Mesenchymal stem cell (in vitro differentiated cells and primary cell): ENCODE results near the gene MBNL3.

Experiments
- DNase-seq: peaks from one replicate; pipeline ENCODE4 v3.0.0-alpha.2; 2013
- H2AFZ ChIP-seq: one replicate; pipeline ENCODE4 v1.6.1; 2013; ENCODE audit warnings: low read depth, mild to moderate bottlenecking, control low read depth, inconsistent platforms, low read length, moderate library complexity
- H2AK5ac ChIP-seq: 2 replicates; pipeline ENCODE4 v1.6.1; 2013; ENCODE audit warnings: low read length, moderate library complexity, mild to moderate bottlenecking, inconsistent platforms; ENCODE audit not compliant: severe bottlenecking
- H2BK120ac ChIP-seq: one replicate; pipeline ENCODE4 v1.6.1; 2013; ENCODE audit warnings: low read depth, mild to moderate bottlenecking, inconsistent platforms, low read length, moderate library complexity
- H2BK12ac ChIP-seq, 2 experiments: one replicate each; pipeline ENCODE4 v1.6.1; 2013; ENCODE audit warnings: inconsistent platforms in 2 of 2, low read length in 2 of 2, mild to moderate bottlenecking in 2 of 2, moderate library complexity in 2 of 2, control low read depth in 1 of 2
- H2BK15ac ChIP-seq: one replicate; pipeline ENCODE4 v1.6.1; 2013; ENCODE audit warnings: mild to moderate bottlenecking, low read depth, inconsistent platforms; ENCODE audit not compliant: poor library complexity, severe bottlenecking
- H2BK5ac ChIP-seq: 2 replicates; pipeline ENCODE4 v1.6.1; 2013; ENCODE audit warnings: low read depth, mild to moderate bottlenecking, low read length, control low read depth, inconsistent platforms; ENCODE audit not compliant: poor library complexity, severe bottlenecking
- H3K14ac ChIP-seq, 2 experiments: one replicate each; pipeline ENCODE4 v1.6.1; 2013; ENCODE audit warnings: inconsistent platforms in 2 of 2, low read length in 2 of 2, control low read depth in 1 of 2, mild to moderate bottlenecking in 1 of 2, moderate library complexity in 1 of 2
- H3K18ac ChIP-seq, 2 experiments: one replicate each; pipeline ENCODE4 v1.6.1; 2013; ENCODE audit warnings: inconsistent platforms in 2 of 2, low read length in 2 of 2, control low read depth in 1 of 2, low read depth in 1 of 2, mild to moderate bottlenecking in 1 of 2
- H3K23ac ChIP-seq, 2 experiments: one replicate each; pipeline ENCODE4 v1.6.1; 2013; ENCODE audit warnings: inconsistent platforms in 2 of 2, low read length in 2 of 2, mild to moderate bottlenecking in 2 of 2, moderate library complexity in 2 of 2, control low read depth in 1 of 2
- H3K27ac ChIP-seq: 2 replicates; pipeline ENCODE4 v1.5.1; 2013; ENCODE audit warnings: mild to moderate bottlenecking, moderate library complexity, low read length, control low read depth, inconsistent platforms; ENCODE audit not compliant: poor library complexity, severe bottlenecking
- H3K27me3 ChIP-seq, 2 experiments: 2 replicates each; pipeline versions ENCODE4 v1.6.1 to v1.7.0; 2013; ENCODE audit warnings: low read length in 2 of 2, mild to moderate bottlenecking in 2 of 2, moderate library complexity in 2 of 2, control low read depth in 1 of 2, inconsistent platforms in 1 of 2; ENCODE audit not compliant: control insufficient read depth in 1 of 2, insufficient read depth in 1 of 2
- H3K36me3 ChIP-seq, 2 experiments: 2 replicates each; pipeline versions ENCODE4 v1.6.1 to v1.7.0; 2013; ENCODE audit warnings: low read length in 2 of 2, control low read depth in 1 of 2, inconsistent platforms in 1 of 2, low read depth in 1 of 2, mild to moderate bottlenecking in 1 of 2; ENCODE audit not compliant: insufficient read depth in 2 of 2, control insufficient read depth in 1 of 2
- H3K4ac ChIP-seq, 2 experiments: one replicate each; pipeline ENCODE4 v1.6.1; 2013; ENCODE audit warnings: inconsistent platforms in 2 of 2, low read length in 2 of 2, mild to moderate bottlenecking in 2 of 2, moderate library complexity in 2 of 2, control low read depth in 1 of 2, low read depth in 1 of 2
- H3K4me1 ChIP-seq: 2 replicates; pipeline ENCODE4 v1.6.1; 2013; ENCODE audit warnings: low read depth, low read length, control low read depth; ENCODE audit not compliant: control insufficient read depth, insufficient read depth
- H3K4me2 ChIP-seq: 2 replicates; pipeline ENCODE4 v1.6.1; 2013; ENCODE audit warnings: low read length, mild to moderate bottlenecking, inconsistent platforms; ENCODE audit not compliant: poor library complexity, severe bottlenecking
- H3K4me3 ChIP-seq, 2 experiments: 2 replicates each; pipeline versions ENCODE4 v1.5.1 to v1.7.0; 2013; ENCODE audit warnings: low read length in 2 of 2, mild to moderate bottlenecking in 2 of 2, control low read depth in 1 of 2, low read depth in 1 of 2; ENCODE audit not compliant: insufficient read depth in 1 of 2
- H3K79me1 ChIP-seq: replicated peaks from 2 replicates; pipeline ENCODE4 v1.6.1; 2013; ENCODE audit warnings: mild to moderate bottlenecking, control low read depth, low read length, inconsistent platforms; ENCODE audit not compliant: poor library complexity, severe bottlenecking
- H3K9ac ChIP-seq: 2 replicates; pipeline ENCODE4 v1.7.0; 2013; ENCODE audit warnings: mild to moderate bottlenecking, low read length, moderate library complexity
- H3K9me3 ChIP-seq: 2 replicates; pipeline ENCODE4 v1.7.0; 2013; ENCODE audit warnings: mild to moderate bottlenecking, low read length; ENCODE audit not compliant: control insufficient read depth
- H4K8ac ChIP-seq: one replicate; pipeline ENCODE4 v1.6.1; 2013; ENCODE audit warnings: inconsistent platforms, mild to moderate bottlenecking, low read length, moderate library complexity
- H4K91ac ChIP-seq: one replicate; pipeline ENCODE4 v1.6.1; 2013; ENCODE audit warnings: mild to moderate bottlenecking, low read length, inconsistent platforms
- WGBS: methylation state at CpG from one replicate; pipeline ENCODE4 v1.1.7; 2013; ENCODE audit warnings: mixed read lengths; 5-methylcytosine and 5-hydroxymethylcytosine counted together

MBNL3 gene

DNA sequence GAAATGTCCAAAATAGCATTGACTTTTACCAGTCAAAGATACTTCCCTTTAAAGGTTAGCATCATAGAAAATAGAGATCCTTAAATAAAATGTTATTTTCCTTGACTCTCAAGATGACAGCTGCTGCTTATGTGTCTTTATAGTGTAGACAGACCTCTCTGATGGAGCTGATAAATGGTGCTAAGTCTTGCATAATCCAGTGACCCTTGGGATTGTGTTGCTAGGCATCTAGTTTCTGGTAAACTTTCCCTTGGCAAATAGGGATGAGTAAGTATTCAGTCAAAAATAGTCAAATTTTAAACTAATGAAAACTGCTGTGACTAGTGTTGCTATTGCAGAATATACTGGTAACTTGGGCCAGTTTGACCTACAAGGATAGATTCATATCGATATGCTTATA lies 53.6 kb downstream of the MBNL3 start:
- Histone ChIP-seq H4K8ac (no peak overlapping the region), H3K4me3 (no peak overlapping the region), H4K91ac (no peak overlapping the region), H3K18ac (no peak overlapping the region), H3K9ac (no peak overlapping the region), H2AK5ac (no peak overlapping the region), H2BK120ac (no peak overlapping the region), H3K27ac (no peak overlapping the region), H3K27me3 (no peaks in the 10 kb centered on the region), H3K14ac (no peak overlapping the region), H3K36me3 (no peaks in the 10 kb centered on the region), H3K4me2 (no peak overlapping the region), H3K4ac (no peak overlapping the region), H2BK15ac (no peak overlapping the region), H3K9me3 (no peaks in the 10 kb centered on the region), H3K79me1 (no peaks in the 10 kb centered on the region), H3K4me1 (no peaks in the 10 kb centered on the region), H2AFZ (no peak overlapping the region), H2BK12ac (no peak overlapping the region), H2BK5ac (no peak overlapping the region), H3K23ac (no peak overlapping the region)
- WGBS, result no CpG with 5 or more reads among the region's 1 CpG
- DNase-seq, result peak; percentile 74

GRCh38 chrX:132433551-132433950 lies 55.3 kb downstream of the MBNL3 start:
- H2BK5ac ChIP-seq, result no peak overlapping the region
- no peak overlapping the region for H2BK120ac ChIP-seq
- no peak overlapping the region for H3K9ac ChIP-seq
- no peak overlapping the region for H2AK5ac ChIP-seq
- no peak for DNase-seq
- H3K4me2 ChIP-seq, result no peak overlapping the region
- no peak overlapping the region for H3K23ac ChIP-seq
- H3K18ac ChIP-seq, result no peak overlapping the region
- no peak overlapping the region for H3K4ac ChIP-seq
- H3K4me3 ChIP-seq, result no peak overlapping the region
- H3K79me1 ChIP-seq, result no peaks in the 10 kb centered on the region
- WGBS, result 88% methylated on average over 6 of the region's 6 CpGs
- H2BK12ac ChIP-seq, result no peak overlapping the region
- H3K27ac ChIP-seq, result no peak overlapping the region
- no peak overlapping the region for H2BK15ac ChIP-seq
- no peaks in the 10 kb centered on the region for H3K36me3 ChIP-seq
- H2AFZ ChIP-seq, result no peak overlapping the region
- H3K9me3 ChIP-seq, result no peaks in the 10 kb centered on the region
- no peaks in the 10 kb centered on the region for H3K4me1 ChIP-seq
- no peak overlapping the region for H3K14ac ChIP-seq
- peaks cover 0 to 2% of the 10 kb centered on the region in 2 experiments for H3K27me3 ChIP-seq
- H4K8ac ChIP-seq, result no peak overlapping the region
- no peak overlapping the region for H4K91ac ChIP-seq

GRCh38 chrX:132433001-132433400 lies 55.8 kb downstream of the MBNL3 start:
- Histone ChIP-seq H3K27me3 (peaks cover 0 to 6% of the 10 kb centered on the region in 2 experiments), H3K23ac (no peak overlapping the region), H3K4me3 (no peak overlapping the region), H3K27ac (no peak overlapping the region), H4K8ac (no peak overlapping the region), H3K18ac (no peak overlapping the region), H2BK12ac (no peak overlapping the region), H2BK120ac (no peak overlapping the region), H3K9me3 (no peaks in the 10 kb centered on the region), H3K36me3 (no peaks in the 10 kb centered on the region), H3K4ac (no peak overlapping the region), H2BK15ac (no peak overlapping the region), H3K9ac (no peak overlapping the region), H2BK5ac (no peak overlapping the region), H2AK5ac (no peak overlapping the region), H3K4me2 (no peak overlapping the region), H3K14ac (no peak overlapping the region), H2AFZ (no peak overlapping the region), H3K79me1 (no peaks in the 10 kb centered on the region), H3K4me1 (no peaks in the 10 kb centered on the region), H4K91ac (no peak overlapping the region)
- no peak for DNase-seq
- WGBS, result 90% methylated on average over 2 of the region's 2 CpGs

- Histone ChIP-seq H3K9me3 (no peaks in the 10 kb centered on the region), H4K91ac (no peak overlapping the region), H2AFZ (no peak overlapping the region), H3K4me2 (no peak overlapping the region), H3K79me1 (no peaks in the 10 kb centered on the region), H4K8ac (no peak overlapping the region), H3K23ac (no peak overlapping the region), H3K27me3 (peaks cover 0 to 17% of the 10 kb centered on the region in 2 experiments), H3K18ac (no peak overlapping the region), H2BK12ac (no peak overlapping the region), H2AK5ac (no peak overlapping the region), H3K36me3 (no peaks in the 10 kb centered on the region), H3K9ac (no peak overlapping the region), H3K4me3 (no peak overlapping the region), H3K27ac (no peak overlapping the region), H3K4ac (no peak overlapping the region), H2BK15ac (no peak overlapping the region), H2BK5ac (no peak overlapping the region), H3K4me1 (no peaks in the 10 kb centered on the region), H2BK120ac (no peak overlapping the region), H3K14ac (no peak overlapping the region)
- DNase-seq, result no peak
Measured at GRCh38 chrX:132428896-132429295, 59.9 kb downstream of the MBNL3 start.
